ENCODE data around the gene FOXP4. TPM values are rescaled to one million over a fixed set of nuclear protein-coding genes. Genes with fewer than 3 reads are reported as not detected.

FOXP4 gene
- total and polyA plus RNA-seq, 2 donors from 2014 or later, result 14.0 to 33.2 TPM

DNA sequence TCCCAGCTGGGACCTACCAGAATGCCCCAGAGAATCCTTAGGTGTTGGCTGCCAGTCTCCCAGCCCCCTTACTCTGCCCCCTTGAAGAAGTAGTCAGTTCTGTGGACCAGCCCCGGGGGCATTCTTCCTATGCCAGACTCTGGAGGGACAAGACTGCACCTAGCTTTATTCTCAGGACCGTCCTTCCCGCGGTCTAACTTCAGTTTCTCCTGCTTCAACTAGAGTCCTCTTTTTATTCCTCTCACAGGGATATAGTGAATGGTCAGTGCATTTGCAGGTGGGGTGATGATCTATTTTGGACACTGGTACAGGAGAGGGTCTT lies 56.2 kb downstream of the FOXP4 start:
- FAIRE-seq (no peak), DNase-seq (no peak)
- Histone ChIP-seq H3K27ac (ENCODE audit: low read depth in 2 of 2, low read length in 2 of 2) (no peak overlapping the region), H3K36me3 (ENCODE audit: control insufficient read depth in 2 of 3, insufficient read depth in 3 of 3, low read length in 3 of 3) (no peaks in the 10 kb centered on the region), H3K9ac (ENCODE audit: low read length in 3 of 3) (no peak overlapping the region), H3K9me3 (ENCODE audit: control insufficient read depth in 2 of 3, insufficient read depth in 1 of 3, low read length in 3 of 3) (no peaks in the 10 kb centered on the region), H3K4me1 (ENCODE audit: control insufficient read depth in 2 of 3, insufficient read depth in 2 of 3, low read depth in 1 of 3, low read length in 3 of 3) (no peaks in the 10 kb centered on the region), H3K4me3 (ENCODE audit: low read length in 3 of 3) (no peak overlapping the region), H3K27me3 (ENCODE audit: control insufficient read depth, insufficient read depth, low read length) (no peaks in the 10 kb centered on the region)
- intact Hi-C loops (cut with DNase I), result loop anchor here (5.0 kb wide), 1 partner anchor 80 kb away; no protein-coding TSS in a partner anchor
- TF ChIP-seq, protein P1, sequence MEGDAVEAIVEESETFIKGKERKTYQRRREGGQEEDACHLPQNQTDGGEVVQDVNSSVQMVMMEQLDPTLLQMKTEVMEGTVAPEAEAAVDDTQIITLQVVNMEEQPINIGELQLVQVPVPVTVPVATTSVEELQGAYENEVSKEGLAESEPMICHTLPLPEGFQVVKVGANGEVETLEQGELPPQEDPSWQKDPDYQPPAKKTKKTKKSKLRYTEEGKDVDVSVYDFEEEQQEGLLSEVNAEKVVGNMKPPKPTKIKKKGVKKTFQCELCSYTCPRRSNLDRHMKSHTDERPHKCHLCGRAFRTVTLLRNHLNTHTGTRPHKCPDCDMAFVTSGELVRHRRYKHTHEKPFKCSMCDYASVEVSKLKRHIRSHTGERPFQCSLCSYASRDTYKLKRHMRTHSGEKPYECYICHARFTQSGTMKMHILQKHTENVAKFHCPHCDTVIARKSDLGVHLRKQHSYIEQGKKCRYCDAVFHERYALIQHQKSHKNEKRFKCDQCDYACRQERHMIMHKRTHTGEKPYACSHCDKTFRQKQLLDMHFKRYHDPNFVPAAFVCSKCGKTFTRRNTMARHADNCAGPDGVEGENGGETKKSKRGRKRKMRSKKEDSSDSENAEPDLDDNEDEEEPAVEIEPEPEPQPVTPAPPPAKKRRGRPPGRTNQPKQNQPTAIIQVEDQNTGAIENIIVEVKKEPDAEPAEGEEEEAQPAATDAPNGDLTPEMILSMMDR (IDR thresholded peaks at IDR 0.05; ENCODE audit: borderline replicate concordance, extremely low read depth, insufficient read depth), result no peak

DNA sequence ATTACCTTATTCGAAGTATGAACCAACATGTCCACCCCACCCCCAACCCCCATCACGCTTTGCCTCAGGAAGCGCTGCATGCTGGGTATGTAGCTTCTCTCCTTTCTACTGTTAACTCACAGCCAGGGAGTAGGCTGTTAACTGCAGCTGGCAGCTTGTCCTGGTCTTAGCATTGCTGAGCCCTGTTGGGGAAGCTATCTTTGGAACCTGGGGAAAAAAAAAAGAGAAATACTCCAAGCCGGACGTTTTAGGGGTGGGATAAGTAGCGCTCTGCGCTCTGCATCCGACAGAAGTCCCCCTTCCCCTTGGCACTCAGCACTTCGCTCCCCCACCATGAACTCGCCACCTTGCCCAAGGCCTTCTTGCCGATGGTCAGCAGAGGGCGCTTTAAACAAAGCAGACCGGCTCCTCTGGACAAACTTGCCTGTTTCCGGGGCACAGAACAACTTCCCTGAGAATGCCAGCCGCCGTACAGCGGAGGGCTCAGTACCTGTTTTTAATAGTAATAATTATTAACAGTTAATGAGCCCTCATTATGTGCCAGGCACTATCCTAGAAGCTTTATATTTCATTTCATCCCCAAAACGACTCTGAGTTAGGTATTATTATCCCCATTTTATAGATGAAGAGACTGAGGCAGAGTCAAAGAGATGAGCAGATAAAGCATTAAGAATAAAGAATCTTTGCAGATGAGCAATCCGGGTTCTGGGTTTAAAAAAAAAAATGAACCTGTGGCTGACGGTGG lies 56.9 kb downstream of the FOXP4 start:
- FAIRE-seq (no peak), DNase-seq (peak; percentile 89 to 97 (median 92))
- Histone ChIP-seq H3K4me3 (ENCODE audit: low read length in 3 of 3) (peak overlapping the region in 2 of 3 donors; percentile 18 to 28), H3K36me3 (ENCODE audit: control insufficient read depth in 2 of 3, insufficient read depth in 3 of 3, low read length in 3 of 3) (no peaks in the 10 kb centered on the region), H3K27me3 (ENCODE audit: control insufficient read depth, insufficient read depth, low read length) (no peaks in the 10 kb centered on the region), H3K9ac (ENCODE audit: low read length in 3 of 3) (peak overlapping the region in 1 of 3 donors; percentile 12), H3K9me3 (ENCODE audit: control insufficient read depth in 2 of 3, insufficient read depth in 1 of 3, low read length in 3 of 3) (no peaks in the 10 kb centered on the region), H3K4me1 (ENCODE audit: control insufficient read depth in 2 of 3, insufficient read depth in 2 of 3, low read depth in 1 of 3, low read length in 3 of 3) (no peaks in the 10 kb centered on the region), H3K27ac (ENCODE audit: low read depth in 2 of 2, low read length in 2 of 2) (no peak overlapping the region)
- intact Hi-C loops (cut with DNase I), result loop anchor here (5.0 kb wide), 1 partner anchor 79 kb away; no protein-coding TSS in a partner anchor
- TF ChIP-seq, protein P1 (IDR thresholded peaks at IDR 0.05; ENCODE audit: borderline replicate concordance, extremely low read depth, insufficient read depth), result peak; percentile 91

- Histone ChIP-seq H3K4me3 (ENCODE audit: low read length in 3 of 3) (no peak overlapping the region), H3K27ac (ENCODE audit: low read depth in 2 of 2, low read length in 2 of 2) (no peak overlapping the region), H3K36me3 (ENCODE audit: control insufficient read depth in 2 of 3, insufficient read depth in 3 of 3, low read length in 3 of 3) (no peaks in the 10 kb centered on the region), H3K9ac (ENCODE audit: low read length in 3 of 3) (no peak overlapping the region), H3K9me3 (ENCODE audit: control insufficient read depth in 2 of 3, insufficient read depth in 1 of 3, low read length in 3 of 3) (no peaks in the 10 kb centered on the region), H3K4me1 (ENCODE audit: control insufficient read depth in 2 of 3, insufficient read depth in 2 of 3, low read depth in 1 of 3, low read length in 3 of 3) (no peaks in the 10 kb centered on the region), H3K27me3 (ENCODE audit: control insufficient read depth, insufficient read depth, low read length) (no peaks in the 10 kb centered on the region)
- DNase-seq (no peak), FAIRE-seq (no peak)
- TF ChIP-seq, protein P1 (IDR thresholded peaks at IDR 0.05; ENCODE audit: borderline replicate concordance, extremely low read depth, insufficient read depth), result no peak
- intact Hi-C loops (cut with DNase I), result loop anchor here (5.0 kb wide), 1 partner anchor 78 kb away; no protein-coding TSS in a partner anchor
Observed at GRCh38 chr6:41604006-41604405, 57.8 kb downstream of the FOXP4 start.

Measured in kidney (tissue), 14 donors.